ENCODE results near the gene PCDHB15.
"Not testable (repeated sequence)": the region's sequence is repeated elsewhere in the genome, so short reads cannot be mapped to it uniquely, and the experiment has no call there.

- not testable (repeated sequence) for TF ChIP-seq CTCF (IDR thresholded peaks at IDR 0.05; ENCODE audit: insufficient read depth, low read depth, low read length); EZH2 (IDR thresholded peaks at IDR 0.05; ENCODE audit: insufficient read depth, low read length)
Measured at GRCh38 chr5:141235922-141236321, 9.3 kb upstream of the PCDHB15 start.
